HL-60 (cell line): ENCODE measurements around the gene GPR153.

Experiments
- DNase-seq, 2 experiments: peaks; one replicate each; pipeline ENCODE4 v3.0.0-alpha.2; 2010 to 2020; ENCODE audit warnings: low read depth in 1 of 2, low spot score in 1 of 2
- H3K27ac ChIP-seq: fragments of 250-450 bp; sonication (Bioruptor Pico); replicated peaks from 2 replicates; pipeline ENCODE4 v1.5.1; 2020; ENCODE audit warnings: mild to moderate bottlenecking, moderate library complexity
- H3K27me3 ChIP-seq: fragments of 250-450 bp; sonication (Bioruptor Pico); 2 replicates; pipeline ENCODE4 v1.5.1; 2021; ENCODE audit warnings: mild to moderate bottlenecking, moderate library complexity; ENCODE audit not compliant: insufficient read depth, poor library complexity, severe bottlenecking
- H3K4me3 ChIP-seq: replicated peaks from 2 replicates; pipeline ENCODE4 v1.5.1; 2011; ENCODE audit warnings: mild to moderate bottlenecking, control low read depth, low read length; ENCODE audit not compliant: insufficient read depth
- CTCF ChIP-seq: IDR thresholded peaks from one replicate; pipeline ENCODE4 v1.5.1; 2011; ENCODE audit warnings: low read length, control low read depth, inconsistent platforms; ENCODE audit not compliant: insufficient read depth
- GABPA ChIP-seq: IDR thresholded peaks from 2 replicates; pipeline ENCODE4 v1.6.1; 2012; ENCODE audit warnings: low read depth
- POLR2AphosphoS5 ChIP-seq: IDR thresholded peaks from 2 replicates; pipeline ENCODE4 v1.6.1; 2012; ENCODE audit warnings: low read depth
- REST ChIP-seq: IDR thresholded peaks from 2 replicates; pipeline ENCODE4 v1.6.1; 2012; ENCODE audit warnings: low read depth; ENCODE audit not compliant: insufficient replicate concordance
- SPI1 ChIP-seq: IDR thresholded peaks from 2 replicates; pipeline ENCODE4 v1.6.1; 2012; ENCODE audit warnings: low read depth, mild to moderate bottlenecking, borderline replicate concordance

GPR153 gene

GRCh38 chr1:6235296-6235677 lies 25.6 kb downstream of the GPR153 start:
- DNase-seq: no peak
- Histone ChIP-seq H3K27ac (peak overlapping the region; percentile 66), H3K27me3 (peaks cover 8% of the 10 kb centered on the region), H3K4me3 (peak overlapping the region; percentile 91)
- TF ChIP-seq REST (peak; percentile 24), SPI1 (no peak)

- H3K27ac ChIP-seq: peak overlapping the region; percentile 66
- no peak for DNase-seq
- no peak for TF ChIP-seq GABPA
- TF ChIP-seq REST: no peak
- TF ChIP-seq SPI1: no peak
- TF ChIP-seq CTCF: no peak
- no peak for TF ChIP-seq POLR2AphosphoS5
- H3K27me3 ChIP-seq: peaks cover 3% of the 10 kb centered on the region
- peak overlapping the region; percentile 91 for H3K4me3 ChIP-seq
Measured at GRCh38 chr1:6234502-6235295, 26.2 kb downstream of the GPR153 start.

- Histone ChIP-seq H3K27ac (no peak overlapping the region), H3K27me3 (no peaks in the 10 kb centered on the region), H3K4me3 (no peak overlapping the region)
- no peak for TF ChIP-seq CTCF
- DNase-seq: no peak
Measured at GRCh38 chr1:6233376-6233775, 27.5 kb downstream of the GPR153 start.

GRCh38 chr1:6225651-6226050 lies 35.2 kb downstream of the GPR153 start:
- DNase-seq: no peak
- no peak overlapping the region for H3K4me3 ChIP-seq
- no peaks in the 10 kb centered on the region for H3K27me3 ChIP-seq
- no peak overlapping the region for H3K27ac ChIP-seq
- TF ChIP-seq POLR2AphosphoS5 (no peak), REST (no peak), CTCF (no peak), GABPA (no peak), SPI1 (no peak)
